A673 (cell line): Measurements from ENCODE around the gene NPPC. TPM values are rescaled to one million over a fixed set of nuclear protein-coding genes. Genes with fewer than 3 reads are reported as not detected.

Experiments used
- BruUV-seq: library from RNA; stranded (reverse); fragments of 400-500 nt; replicated peaks from 2 replicates; lab custom pipeline; 2021; lab: Mats Ljungman, UMichigan
- CTCF ChIA-PET: fragments of 300-600 bp; sonication (Branson Sonifier 250); formaldehyde crosslinking; loops from one replicate; lab custom pipeline; 2022; ENCODE audit warnings: antibody characterized with exemption; lab: Charles Lee
- POLR2A ChIA-PET: fragments of 300-600 bp; sonication (Branson Sonifier 250); formaldehyde crosslinking; loops from one replicate; lab custom pipeline; 2022; ENCODE audit warnings: antibody characterized with exemption; ENCODE audit not compliant: low non-redundant PET; lab: Charles Lee
- DNase-seq: peaks from one replicate; pipeline ENCODE4 v3.0.0-alpha.2; 2015; ENCODE audit warnings: low spot score
- H3K27ac ChIP-seq: fragments of 200-600 bp; sonication (generic); 2 replicates; pipeline ENCODE4 v1.5.1; 2016; ENCODE audit warnings: mixed run types, low read depth, mild to moderate bottlenecking, mixed read lengths, antibody characterized with exemption, low read length; ENCODE audit not compliant: poor library complexity, severe bottlenecking
- H3K27me3 ChIP-seq: fragments of 200-600 bp; sonication (generic); replicated peaks from 2 replicates; pipeline ENCODE4 v1.6.1; 2017; ENCODE audit warnings: mixed run types, low read depth, mild to moderate bottlenecking, mixed read lengths, antibody characterized with exemption, low read length; ENCODE audit not compliant: insufficient read depth, poor library complexity
- H3K36me3 ChIP-seq: fragments of 200-600 bp; sonication (generic); 2 replicates; pipeline ENCODE4 v1.6.1; 2016; ENCODE audit warnings: mixed run types, mild to moderate bottlenecking, mixed read lengths, antibody characterized with exemption, low read length; ENCODE audit not compliant: insufficient read depth, poor library complexity, severe bottlenecking
- H3K4me1 ChIP-seq: fragments of 200-600 bp; sonication (generic); 2 replicates; pipeline ENCODE4 v1.6.1; 2017; ENCODE audit warnings: mixed run types, mild to moderate bottlenecking, mixed read lengths, antibody characterized with exemption, low read length; ENCODE audit not compliant: insufficient read depth, poor library complexity, severe bottlenecking
- H3K4me3 ChIP-seq: fragments of 200-600 bp; sonication (generic); 2 replicates; pipeline ENCODE4 v1.5.1; 2016; ENCODE audit warnings: low read depth, mixed run types, mild to moderate bottlenecking, mixed read lengths, low read length; ENCODE audit not compliant: poor library complexity, severe bottlenecking
- H3K9me3 ChIP-seq: fragments of 200-600 bp; sonication (generic); 2 replicates; pipeline ENCODE4 v1.6.1; 2016; ENCODE audit warnings: mixed run types, low read depth, mild to moderate bottlenecking, mixed read lengths, antibody characterized with exemption, low read length; ENCODE audit not compliant: poor library complexity, severe bottlenecking
- CTCF ChIP-seq: fragments of 300-800, 200-600 bp; sonication (generic); conservative IDR thresholded peaks from 2 replicates; pipeline ENCODE4 v1.5.1; 2017; ENCODE audit warnings: low read depth, mild to moderate bottlenecking, antibody characterized with exemption, low read length, moderate library complexity, mixed read lengths
- EZH2 ChIP-seq: fragments of 200-600 bp; sonication (generic); IDR thresholded peaks from 2 replicates; pipeline ENCODE4 v1.6.1; 2017; ENCODE audit warnings: borderline replicate concordance, low read depth, mild to moderate bottlenecking, mixed read lengths, antibody characterized with exemption, low read length; ENCODE audit not compliant: poor library complexity, severe bottlenecking
- intact Hi-C: fragments of 100-400 bp; cut with micrococcal nuclease; formaldehyde crosslinking; loops from one replicate; pipeline ENCODE4 v1.10.0; 2022; ENCODE audit not compliant: unreplicated experiment
- total RNA-seq: library from RNA; stranded (reverse); gene quantifications from 2 replicates; pipeline ENCODE4 v1.2.3, GENCODE V29; 2021

NPPC gene
- total RNA-seq, 1 experiment from 2014 or later = not detected

GRCh38 chr2:231927566-231927890 lies 1.3 kb upstream of the NPPC start:
- no TSS peak for BruUV-seq
- no peaks in the 10 kb centered on the region for H3K36me3 ChIP-seq
- ChIA-PET CTCF (no interaction called here), POLR2A (no interaction called here)
- no peak for TF ChIP-seq CTCF
- no peak for TF ChIP-seq EZH2
- H3K4me1 ChIP-seq = peaks cover 14% of the 10 kb centered on the region
- intact Hi-C loops = loop anchor here (10.0 kb wide), 1 partner anchor 367 kb away; no protein-coding TSS in a partner anchor
- no peak overlapping the region for H3K4me3 ChIP-seq
- no peaks in the 10 kb centered on the region for H3K9me3 ChIP-seq
- DNase-seq = no peak
- no peak overlapping the region for H3K27ac ChIP-seq
- H3K27me3 ChIP-seq = peaks cover 37% of the 10 kb centered on the region

GRCh38 chr2:231926761-231927565 lies 767 bp upstream of the NPPC start:
- intact Hi-C loops = loop anchor here (10.0 kb wide), 1 partner anchor 368 kb away; no protein-coding TSS in a partner anchor
- TF ChIP-seq CTCF (no peak), EZH2 (peak; percentile 41)

GRCh38 chr2:231925303-231926179 lies 655 bp downstream of the NPPC start:
- peaks cover 40% of the 10 kb centered on the region for H3K27me3 ChIP-seq
- peak; percentile 79 for DNase-seq
- peaks cover 14% of the 10 kb centered on the region for H3K4me1 ChIP-seq
- H3K27ac ChIP-seq = no peak overlapping the region
- no peaks in the 10 kb centered on the region for H3K9me3 ChIP-seq
- intact Hi-C loops = loop anchor here (1.0 to 10.0 kb wide), 3 partner anchors 217 to 400 kb away; no protein-coding TSS in a partner anchor
- TF ChIP-seq CTCF (peak; percentile 74), EZH2 (no peak)
- no TSS peak for BruUV-seq
- POLR2A ChIA-PET = no interaction called here
- CTCF ChIA-PET = interaction anchor here (1.1 to 1.3 kb wide), 2 partner anchors 216 to 367 kb away, joined by 6 to 11 read pairs; no protein-coding TSS in a partner anchor
- H3K36me3 ChIP-seq = no peaks in the 10 kb centered on the region
- H3K4me3 ChIP-seq = peak overlapping the region; percentile 46

More at GRCh38 chr2:231926761-231927565, 767 bp upstream of the NPPC start:
- peaks cover 14% of the 10 kb centered on the region for H3K4me1 ChIP-seq
- no peaks in the 10 kb centered on the region for H3K9me3 ChIP-seq
- DNase-seq = peak; percentile 47
- ChIA-PET CTCF (no interaction called here), POLR2A (no interaction called here)
- peak overlapping the region; percentile 46 for H3K4me3 ChIP-seq
- H3K27me3 ChIP-seq = peaks cover 37% of the 10 kb centered on the region
- no TSS peak for BruUV-seq
- no peak overlapping the region for H3K27ac ChIP-seq
- H3K36me3 ChIP-seq = no peaks in the 10 kb centered on the region
